KMS-11 (cell line): ENCODE data around the gene HOXC6.
A peak's percentile ranks its signal among the peaks of the same experiment; 100 is the strongest.

Experiments used
- H2AFZ ChIP-seq: fragments of 200-600 bp; sonication (generic); 2 replicates; pipeline ENCODE4 v1.6.1; 2016; ENCODE audit warnings: antibody characterized with exemption, mixed run types, low read depth
- H3K27ac ChIP-seq: fragments of 200-600 bp; sonication (generic); 2 replicates; pipeline ENCODE4 v1.6.1; 2016; ENCODE audit warnings: mild to moderate bottlenecking, mixed run types
- H3K27me3 ChIP-seq: fragments of 200-600 bp; sonication (generic); 2 replicates; pipeline ENCODE4 v1.6.1; 2017; ENCODE audit warnings: mild to moderate bottlenecking, low read depth, mixed run types, moderate library complexity; ENCODE audit not compliant: insufficient read depth
- H3K36me3 ChIP-seq: fragments of 200-600 bp; sonication (generic); 2 replicates; pipeline ENCODE4 v1.6.1; 2017; ENCODE audit warnings: mild to moderate bottlenecking, mixed run types; ENCODE audit not compliant: insufficient read depth
- H3K4me1 ChIP-seq: fragments of 200-600 bp; sonication (generic); 2 replicates; pipeline ENCODE4 v1.6.1; 2016; ENCODE audit warnings: mild to moderate bottlenecking, low read depth, mixed run types; ENCODE audit not compliant: poor library complexity, severe bottlenecking
- H3K4me2 ChIP-seq: fragments of 200-600 bp; sonication (generic); 2 replicates; pipeline ENCODE4 v1.7.0; 2016; ENCODE audit warnings: mild to moderate bottlenecking, mixed run types
- H3K4me3 ChIP-seq: fragments of 200-600 bp; sonication (generic); IDR thresholded peaks from 2 replicates; pipeline ENCODE4 v1.6.1; 2017; ENCODE audit warnings: low read depth, low read length, mixed read lengths; ENCODE audit not compliant: insufficient read depth
- H3K79me2 ChIP-seq: fragments of 200-600 bp; sonication (generic); 2 replicates; pipeline ENCODE4 v1.6.1; 2016; ENCODE audit warnings: low read depth, mixed run types; ENCODE audit not compliant: insufficient read depth
- H3K9ac ChIP-seq: fragments of 200-600 bp; sonication (generic); 2 replicates; pipeline ENCODE4 v1.6.1; 2016; ENCODE audit warnings: mild to moderate bottlenecking, mixed run types
- H4K20me1 ChIP-seq: fragments of 200-600 bp; sonication (generic); 2 replicates; pipeline ENCODE4 v1.6.1; 2016; ENCODE audit warnings: mild to moderate bottlenecking, mixed run types; ENCODE audit not compliant: insufficient read depth
- CTCF ChIP-seq: fragments of 200-600 bp; sonication (generic); conservative IDR thresholded peaks from 2 replicates; pipeline ENCODE4 v1.6.1; 2017; ENCODE audit warnings: low read depth, mild to moderate bottlenecking, antibody characterized with exemption, low read length, moderate library complexity, mixed read lengths

Gene HOXC6

DNA sequence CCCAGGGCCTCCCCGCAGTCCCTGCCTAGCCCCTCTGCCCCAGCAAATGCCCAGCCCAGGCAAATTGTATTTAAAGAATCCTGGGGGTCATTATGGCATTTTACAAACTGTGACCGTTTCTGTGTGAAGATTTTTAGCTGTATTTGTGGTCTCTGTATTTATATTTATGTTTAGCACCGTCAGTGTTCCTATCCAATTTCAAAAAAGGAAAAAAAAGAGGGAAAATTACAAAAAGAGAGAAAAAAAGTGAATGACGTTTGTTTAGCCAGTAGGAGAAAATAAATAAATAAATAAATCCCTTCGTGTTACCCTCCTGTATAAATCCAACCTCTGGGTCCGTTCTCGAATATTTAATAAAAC is 2.2 kb downstream of the HOXC6 start:
- Histone ChIP-seq H3K79me2 (no peaks in the 10 kb centered on the region), H3K4me3 (no peak overlapping the region), H3K4me2 (no peak overlapping the region), H3K27me3 (peaks cover 97% of the 10 kb centered on the region), H3K27ac (no peak overlapping the region), H3K4me1 (no peaks in the 10 kb centered on the region), H2AFZ (no peak overlapping the region), H4K20me1 (no peaks in the 10 kb centered on the region), H3K9ac (no peak overlapping the region), H3K36me3 (no peaks in the 10 kb centered on the region)
- no peak for TF ChIP-seq CTCF

DNA sequence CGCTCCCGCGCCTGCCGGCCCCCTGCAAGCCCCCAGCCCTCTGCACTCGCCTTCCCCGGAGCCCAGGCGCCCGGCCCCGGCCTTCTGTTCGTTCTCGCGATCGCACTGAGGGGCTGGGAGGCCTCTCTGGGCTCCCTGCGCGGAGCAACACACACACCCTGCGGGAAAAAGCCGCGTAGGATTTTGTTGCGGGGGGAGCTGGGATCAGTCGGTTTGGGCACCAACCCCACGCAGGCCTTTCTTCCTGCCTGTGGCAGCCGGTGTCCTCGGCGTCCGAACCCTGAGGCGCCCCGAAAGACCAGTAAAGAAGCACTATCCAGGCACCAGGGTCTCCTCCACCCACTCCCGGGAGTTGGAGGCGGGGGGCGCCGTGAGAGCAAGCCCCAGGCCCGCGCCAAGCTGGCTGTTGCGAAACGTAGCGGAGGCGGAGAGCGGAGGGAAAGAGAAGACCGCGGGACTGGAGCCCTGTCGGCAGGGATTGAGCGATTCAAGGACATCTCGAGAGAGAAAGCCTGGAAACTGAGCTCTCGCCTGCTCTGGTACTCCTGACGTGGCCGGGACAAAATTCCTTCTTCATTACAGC is 2.7 kb downstream of the HOXC6 start:
- no peak overlapping the region for H3K4me3 ChIP-seq
- H3K79me2 ChIP-seq: no peaks in the 10 kb centered on the region
- H4K20me1 ChIP-seq: no peaks in the 10 kb centered on the region
- H2AFZ ChIP-seq: 0 out of 2 replicates have a peak overlapping the region, but pooled peaks have one; percentile 2
- H3K4me2 ChIP-seq: no peak overlapping the region
- no peak overlapping the region for H3K9ac ChIP-seq
- peaks cover 97% of the 10 kb centered on the region for H3K27me3 ChIP-seq
- H3K36me3 ChIP-seq: no peaks in the 10 kb centered on the region
- no peak overlapping the region for H3K27ac ChIP-seq
- no peak for TF ChIP-seq CTCF
- H3K4me1 ChIP-seq: no peaks in the 10 kb centered on the region

GRCh38 chr12:54031480-54031879 is 3.2 kb downstream of the HOXC6 start:
- Histone ChIP-seq H3K79me2 (no peaks in the 10 kb centered on the region), H3K4me2 (no peak overlapping the region), H3K27me3 (peaks cover 97% of the 10 kb centered on the region), H3K9ac (no peak overlapping the region), H3K4me3 (no peak overlapping the region), H3K27ac (no peak overlapping the region), H2AFZ (no peak overlapping the region), H3K36me3 (no peaks in the 10 kb centered on the region), H4K20me1 (no peaks in the 10 kb centered on the region), H3K4me1 (no peaks in the 10 kb centered on the region)
- TF ChIP-seq CTCF: no peak

DNA sequence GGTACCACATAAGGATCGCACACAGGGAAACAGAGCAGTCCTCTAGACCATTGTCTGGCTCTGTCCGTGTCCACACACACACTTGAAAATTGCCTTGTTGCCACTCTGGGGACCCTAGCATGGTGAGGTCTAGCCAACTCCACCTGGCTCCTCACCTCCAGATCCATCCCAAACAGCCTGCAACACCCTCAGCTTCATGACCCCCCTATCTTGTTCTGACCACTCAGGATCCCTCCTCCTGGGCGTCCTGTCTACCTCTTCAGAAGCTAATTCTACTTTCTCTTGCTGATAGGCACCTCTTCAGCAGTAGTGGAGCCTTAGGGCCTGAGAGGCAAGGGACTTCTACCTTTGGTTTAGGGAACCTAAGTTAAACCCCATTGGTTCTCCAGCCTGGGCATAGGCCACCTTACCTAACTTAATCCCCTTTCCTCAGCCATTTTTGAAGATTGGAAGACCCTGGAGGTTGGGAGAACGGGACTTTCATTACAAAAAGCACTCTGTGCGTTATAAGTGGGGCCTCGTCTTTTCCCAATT is 3.9 kb downstream of the HOXC6 start:
- no peak overlapping the region for H3K4me2 ChIP-seq
- H3K27ac ChIP-seq: no peak overlapping the region
- H2AFZ ChIP-seq: no peak overlapping the region
- H3K4me3 ChIP-seq: no peak overlapping the region
- H3K36me3 ChIP-seq: no peaks in the 10 kb centered on the region
- TF ChIP-seq CTCF: no peak
- H3K4me1 ChIP-seq: no peaks in the 10 kb centered on the region
- no peaks in the 10 kb centered on the region for H3K79me2 ChIP-seq
- peaks cover 97% of the 10 kb centered on the region for H3K27me3 ChIP-seq
- no peak overlapping the region for H3K9ac ChIP-seq
- H4K20me1 ChIP-seq: no peaks in the 10 kb centered on the region
